HPDE6-E6E7 (cell line): ENCODE measurements around the gene IL1R2.
"Not testable (repeated sequence)": the region's sequence is repeated elsewhere in the genome, so short reads cannot be mapped to it uniquely, and the experiment has no call there.

ENCODE experiments used
- DNase-seq: peaks from one replicate; pipeline ENCODE4 v3.0.0; 2011; ENCODE audit warnings: missing footprints; ENCODE audit errors: extremely low spot score

IL1R2 gene

GRCh38 chr2:101998896-101999789, 7.4 kb downstream of the IL1R2 start:
- DNase-seq, result no peak

- DNase-seq, result no peak
Observed at GRCh38 chr2:102000012-102000411, 8.3 kb downstream of the IL1R2 start.

- no peak for DNase-seq
Observed at GRCh38 chr2:102000813-102001766, 9.3 kb downstream of the IL1R2 start.

- peak; percentile 69 for DNase-seq
Observed at GRCh38 chr2:102001767-102002142, 10.0 kb downstream of the IL1R2 start.

GRCh38 chr2:102002228-102002627, 10.5 kb downstream of the IL1R2 start:
- no peak for DNase-seq

- not testable (repeated sequence) for DNase-seq
Observed at GRCh38 chr2:102002909-102003308, 11.1 kb downstream of the IL1R2 start.

GRCh38 chr2:102003696-102004095, 11.9 kb downstream of the IL1R2 start:
- DNase-seq, result no peak

GRCh38 chr2:102004581-102004980, 12.8 kb downstream of the IL1R2 start:
- no peak for DNase-seq

GRCh38 chr2:102005449-102005848, 13.7 kb downstream of the IL1R2 start:
- DNase-seq, result no peak

- no peak for DNase-seq
Observed at GRCh38 chr2:102005989-102006885, 14.5 kb downstream of the IL1R2 start.

GRCh38 chr2:102006886-102007278, 15.1 kb downstream of the IL1R2 start:
- no peak for DNase-seq

- DNase-seq, result no peak
Observed at GRCh38 chr2:102008490-102008889, 16.7 kb downstream of the IL1R2 start.

GRCh38 chr2:102009557-102009956, 17.8 kb downstream of the IL1R2 start:
- no peak for DNase-seq

GRCh38 chr2:102010902-102011301, 19.1 kb downstream of the IL1R2 start:
- DNase-seq, result no peak

GRCh38 chr2:102012061-102012614, 20.4 kb downstream of the IL1R2 start:
- DNase-seq, result no peak

GRCh38 chr2:102013206-102014040, 21.7 kb downstream of the IL1R2 start:
- no peak for DNase-seq

- no peak for DNase-seq
Observed at GRCh38 chr2:102014041-102014345, 22.2 kb downstream of the IL1R2 start.

- no peak for DNase-seq
Observed at GRCh38 chr2:102015399-102015798, 23.6 kb downstream of the IL1R2 start.

GRCh38 chr2:102016399-102016955, 24.7 kb downstream of the IL1R2 start:
- DNase-seq, result no peak

GRCh38 chr2:102018823-102019445, 27.2 kb downstream of the IL1R2 start:
- no peak for DNase-seq
